ENCODE results near the gene IL4I1.
A peak's percentile ranks its signal among the peaks of the same experiment; 100 is the strongest.

The IL4I1 gene

DNA sequence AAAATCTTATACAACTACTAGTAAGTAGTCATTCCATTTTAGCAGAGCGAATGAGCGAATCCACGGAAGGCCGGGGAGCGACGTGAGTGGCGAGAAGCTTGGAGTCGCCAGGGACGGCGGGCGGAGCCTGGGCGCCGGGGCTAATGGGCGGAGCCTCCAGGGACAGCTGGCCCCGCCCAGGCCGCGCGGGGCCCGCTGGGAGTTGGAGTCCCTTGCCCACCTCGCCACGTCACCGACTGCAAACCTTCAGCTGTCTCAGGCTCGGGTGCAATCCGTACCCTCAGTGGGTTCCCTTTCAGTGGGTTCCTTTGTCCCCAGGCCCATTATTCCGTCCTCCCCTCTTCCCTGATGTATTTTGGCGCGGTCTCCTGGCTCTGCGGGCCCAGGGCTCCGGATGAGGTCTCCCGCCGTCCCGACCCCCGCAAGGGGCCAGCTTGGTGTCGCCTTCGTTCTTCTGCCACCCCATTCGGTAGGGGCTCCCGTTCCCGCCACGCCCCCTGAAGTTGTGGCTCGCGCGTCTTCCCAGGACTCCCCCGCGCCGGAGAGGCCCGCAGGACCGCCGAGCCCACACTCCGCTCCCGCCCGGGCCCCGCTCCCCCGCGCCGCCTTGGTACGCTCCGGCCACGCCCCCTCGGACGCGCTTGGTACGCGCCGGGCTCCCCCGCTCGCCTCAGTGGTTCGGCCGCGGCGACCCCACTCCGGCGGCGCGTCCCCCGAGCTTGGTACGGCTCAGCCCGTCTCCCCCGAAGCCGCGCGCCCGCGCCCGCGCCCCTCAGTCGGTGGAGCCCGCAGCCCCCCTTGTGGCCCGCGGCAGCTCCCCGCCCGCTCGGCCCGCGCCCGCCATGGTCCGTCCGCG lies 46.0 kb downstream of the IL4I1 start, which contains the start of gene PTOV1:
TSS of gene PTOV1 (plus strand) at position 673 of the 856 bp plus-strand sequence.
- Histone ChIP-seq H2AK5ac (ENCODE audit: low read length) (no peak within 1 kb of the TSS), H3K27ac (ENCODE audit: low read depth, low read length) (peak within 1 kb of the TSS; percentile 99), H4K8ac (ENCODE audit: low read depth, low read length) (peak within 1 kb of the TSS; percentile 77), H2BK120ac (ENCODE audit: low read depth, low read length) (peak within 1 kb of the TSS; percentile 90), H3K27me3 (ENCODE audit: insufficient read depth, low read length, poor library complexity) (no peaks in the 10 kb centered on the region), H3K18ac (ENCODE audit: low read length) (peak within 1 kb of the TSS; percentile 100), H3K56ac (ENCODE audit: low read length) (peak within 1 kb of the TSS; percentile 97), H3K4me2 (ENCODE audit: low read length) (peak within 1 kb of the TSS; percentile 91), H4K5ac (ENCODE audit: low read length) (no peak within 1 kb of the TSS), H3K36me3 (ENCODE audit: control insufficient read depth, insufficient read depth, low read length) (peaks cover 5% of the 10 kb centered on the region), H3K79me1 (ENCODE audit: low read length) (peaks cover 27% of the 10 kb centered on the region), H3K9ac (ENCODE audit: low read length) (peak within 1 kb of the TSS; percentile 94), H2BK15ac (replicated peaks; ENCODE audit: low read depth) (no peak within 1 kb of the TSS), H3K23ac (ENCODE audit: low read length) (peak within 1 kb of the TSS; percentile 98), H3K4me1 (ENCODE audit: control insufficient read depth, low read depth, low read length) (peaks cover 8% of the 10 kb centered on the region), H2BK5ac (ENCODE audit: low read length) (peak within 1 kb of the TSS; percentile 78), H3K4ac (ENCODE audit: low read depth, low read length) (peak within 1 kb of the TSS; percentile 99), H3K79me2 (ENCODE audit: control insufficient read depth, insufficient read depth, low read length) (peaks cover 23% of the 10 kb centered on the region), H3K4me3 (ENCODE audit: low read length) (peak within 1 kb of the TSS; percentile 90)
- peak; percentile 96 for DNase-seq
- WGBS (ENCODE audit: extremely low coverage, insufficient coverage, low lambda C conversion rate): no CpG with 5 or more reads among the region's 98 CpGs

DNA sequence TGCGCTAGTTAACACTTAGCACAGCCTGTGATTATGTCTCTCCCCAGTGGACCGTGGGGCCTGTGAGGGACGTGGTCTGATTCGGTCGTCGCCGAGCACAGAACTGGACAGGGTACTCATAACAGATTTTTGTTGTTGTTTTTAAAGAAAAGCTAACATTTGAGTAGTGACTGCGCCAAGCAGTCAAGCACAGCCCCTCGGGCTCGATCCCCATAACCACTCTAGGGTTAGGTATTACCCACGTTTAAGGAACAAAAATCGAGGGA lies 46.5 kb downstream of the IL4I1 start:
- peak overlapping the region; percentile 81 for H3K4me2 ChIP-seq (ENCODE audit: low read length)
- peaks cover 23% of the 10 kb centered on the region for H3K79me2 ChIP-seq (ENCODE audit: control insufficient read depth, insufficient read depth, low read length)
- peaks cover 5% of the 10 kb centered on the region for H3K36me3 ChIP-seq (ENCODE audit: control insufficient read depth, insufficient read depth, low read length)
- peak overlapping the region; percentile 61 for H3K4me3 ChIP-seq (ENCODE audit: low read length)
- peaks cover 8% of the 10 kb centered on the region for H3K4me1 ChIP-seq (ENCODE audit: control insufficient read depth, low read depth, low read length)
- no peak overlapping the region for H3K18ac ChIP-seq (ENCODE audit: low read length)
- H3K27ac ChIP-seq (ENCODE audit: low read depth, low read length): no peak overlapping the region
- no peak overlapping the region for H4K5ac ChIP-seq (ENCODE audit: low read length)
- no peak for DNase-seq
- peak overlapping the region; percentile 78 for H3K9ac ChIP-seq (ENCODE audit: low read length)
- WGBS (ENCODE audit: extremely low coverage, insufficient coverage, low lambda C conversion rate): no CpG with 5 or more reads among the region's 12 CpGs
- no peaks in the 10 kb centered on the region for H3K27me3 ChIP-seq (ENCODE audit: insufficient read depth, low read length, poor library complexity)
- peak overlapping the region; percentile 88 for H3K56ac ChIP-seq (ENCODE audit: low read length)
- H2AK5ac ChIP-seq (ENCODE audit: low read length): no peak overlapping the region
- no peak overlapping the region for H3K4ac ChIP-seq (ENCODE audit: low read depth, low read length)
- H3K79me1 ChIP-seq (ENCODE audit: low read length): peaks cover 24% of the 10 kb centered on the region
- no peak overlapping the region for H4K8ac ChIP-seq (ENCODE audit: low read depth, low read length)
- no peak overlapping the region for H2BK120ac ChIP-seq (ENCODE audit: low read depth, low read length)
- no peak overlapping the region for H2BK15ac ChIP-seq (replicated peaks; ENCODE audit: low read depth)
- no peak overlapping the region for H2BK5ac ChIP-seq (ENCODE audit: low read length)
- no peak overlapping the region for H3K23ac ChIP-seq (ENCODE audit: low read length)

DNA sequence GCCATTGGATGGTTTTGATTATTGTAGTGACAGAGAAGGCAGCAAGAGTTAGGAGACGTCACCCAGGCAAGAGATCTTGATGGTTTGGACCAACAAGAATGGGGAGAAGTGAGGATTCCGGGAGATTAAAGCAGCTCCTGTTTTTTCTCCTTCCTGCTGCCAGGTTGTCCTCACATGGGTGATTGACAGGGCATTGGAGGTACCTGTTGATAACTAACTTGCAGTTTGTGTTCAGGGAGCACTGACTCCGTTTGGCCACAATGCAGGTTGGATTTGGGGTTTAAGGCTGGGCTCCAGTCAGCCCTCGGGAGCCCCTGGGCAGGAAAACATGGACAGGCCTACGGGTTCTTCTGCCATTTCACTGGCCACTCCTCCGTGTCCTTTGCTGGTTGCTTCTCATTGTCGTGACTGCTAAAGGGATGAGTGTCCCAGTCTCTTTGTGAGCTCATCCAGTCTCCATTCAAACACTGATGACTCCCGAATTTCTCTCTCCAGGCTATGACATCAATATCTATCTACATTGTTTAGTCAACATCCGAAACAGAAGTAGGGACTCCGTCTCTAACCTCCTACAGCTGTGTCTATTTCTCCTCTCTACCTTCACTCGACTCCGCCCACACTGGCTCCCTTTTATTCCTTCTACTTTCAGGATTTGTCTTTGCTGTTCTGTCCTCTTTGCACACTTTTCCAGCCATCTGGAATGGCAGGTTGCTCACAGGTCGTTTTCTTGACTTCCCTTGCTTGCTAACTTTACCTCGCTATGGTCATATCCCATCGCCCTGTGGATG lies 47.1 kb downstream of the IL4I1 start:
- Histone ChIP-seq H3K4me3 (ENCODE audit: low read length) (peak overlapping the region; percentile 61), H3K9ac (ENCODE audit: low read length) (peak overlapping the region; percentile 78), H3K36me3 (ENCODE audit: control insufficient read depth, insufficient read depth, low read length) (peaks cover 5% of the 10 kb centered on the region), H2BK120ac (ENCODE audit: low read depth, low read length) (no peak overlapping the region), H4K8ac (ENCODE audit: low read depth, low read length) (no peak overlapping the region), H2AK5ac (ENCODE audit: low read length) (no peak overlapping the region), H3K27ac (ENCODE audit: low read depth, low read length) (no peak overlapping the region), H3K79me2 (ENCODE audit: control insufficient read depth, insufficient read depth, low read length) (peaks cover 23% of the 10 kb centered on the region), H4K5ac (ENCODE audit: low read length) (no peak overlapping the region), H3K27me3 (ENCODE audit: insufficient read depth, low read length, poor library complexity) (no peaks in the 10 kb centered on the region), H2BK5ac (ENCODE audit: low read length) (no peak overlapping the region), H3K18ac (ENCODE audit: low read length) (no peak overlapping the region), H3K56ac (ENCODE audit: low read length) (peak overlapping the region; percentile 88), H3K4me1 (ENCODE audit: control insufficient read depth, low read depth, low read length) (peaks cover 8% of the 10 kb centered on the region), H2BK15ac (replicated peaks; ENCODE audit: low read depth) (no peak overlapping the region), H3K4ac (ENCODE audit: low read depth, low read length) (no peak overlapping the region), H3K79me1 (ENCODE audit: low read length) (peaks cover 23% of the 10 kb centered on the region), H3K23ac (ENCODE audit: low read length) (no peak overlapping the region), H3K4me2 (ENCODE audit: low read length) (peak overlapping the region; percentile 81)
- DNase-seq: no peak
- no CpG with 5 or more reads among the region's 15 CpGs for WGBS (ENCODE audit: extremely low coverage, insufficient coverage, low lambda C conversion rate)

DNA sequence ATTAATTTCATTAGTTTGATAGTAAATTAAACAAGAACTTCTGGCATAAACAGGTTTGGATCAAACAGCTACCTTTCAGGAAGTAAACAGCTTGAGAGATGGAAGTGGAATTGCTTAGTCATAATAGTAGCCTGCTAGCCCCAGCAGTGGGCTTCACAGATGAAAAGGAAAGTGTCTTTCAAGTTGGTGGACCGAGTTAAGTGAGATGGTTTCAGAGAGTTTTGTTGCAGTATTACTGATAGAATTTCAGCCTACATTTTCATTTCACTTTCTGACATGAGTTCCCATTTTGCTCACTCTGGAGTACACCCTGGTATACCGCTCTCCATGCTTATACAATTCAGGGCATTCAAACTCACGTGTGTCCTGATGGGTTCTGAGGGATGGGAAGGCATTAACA lies 47.7 kb downstream of the IL4I1 start:
- Histone ChIP-seq H3K56ac (ENCODE audit: low read length) (no peak overlapping the region), H3K9ac (ENCODE audit: low read length) (no peak overlapping the region), H3K18ac (ENCODE audit: low read length) (no peak overlapping the region), H4K8ac (ENCODE audit: low read depth, low read length) (no peak overlapping the region), H3K27me3 (ENCODE audit: insufficient read depth, low read length, poor library complexity) (no peaks in the 10 kb centered on the region), H2BK15ac (replicated peaks; ENCODE audit: low read depth) (no peak overlapping the region), H3K27ac (ENCODE audit: low read depth, low read length) (no peak overlapping the region), H3K79me2 (ENCODE audit: control insufficient read depth, insufficient read depth, low read length) (peaks cover 21% of the 10 kb centered on the region), H3K4me3 (ENCODE audit: low read length) (no peak overlapping the region), H4K5ac (ENCODE audit: low read length) (no peak overlapping the region), H3K4ac (ENCODE audit: low read depth, low read length) (no peak overlapping the region), H3K4me2 (ENCODE audit: low read length) (no peak overlapping the region), H3K23ac (ENCODE audit: low read length) (no peak overlapping the region), H3K79me1 (ENCODE audit: low read length) (peaks cover 22% of the 10 kb centered on the region), H3K36me3 (ENCODE audit: control insufficient read depth, insufficient read depth, low read length) (peaks cover 5% of the 10 kb centered on the region), H2BK120ac (ENCODE audit: low read depth, low read length) (no peak overlapping the region), H3K4me1 (ENCODE audit: control insufficient read depth, low read depth, low read length) (peaks cover 8% of the 10 kb centered on the region), H2AK5ac (ENCODE audit: low read length) (no peak overlapping the region), H2BK5ac (ENCODE audit: low read length) (no peak overlapping the region)
- DNase-seq: no peak
- WGBS (ENCODE audit: extremely low coverage, insufficient coverage, low lambda C conversion rate): no CpG with 5 or more reads among the region's 3 CpGs

DNA sequence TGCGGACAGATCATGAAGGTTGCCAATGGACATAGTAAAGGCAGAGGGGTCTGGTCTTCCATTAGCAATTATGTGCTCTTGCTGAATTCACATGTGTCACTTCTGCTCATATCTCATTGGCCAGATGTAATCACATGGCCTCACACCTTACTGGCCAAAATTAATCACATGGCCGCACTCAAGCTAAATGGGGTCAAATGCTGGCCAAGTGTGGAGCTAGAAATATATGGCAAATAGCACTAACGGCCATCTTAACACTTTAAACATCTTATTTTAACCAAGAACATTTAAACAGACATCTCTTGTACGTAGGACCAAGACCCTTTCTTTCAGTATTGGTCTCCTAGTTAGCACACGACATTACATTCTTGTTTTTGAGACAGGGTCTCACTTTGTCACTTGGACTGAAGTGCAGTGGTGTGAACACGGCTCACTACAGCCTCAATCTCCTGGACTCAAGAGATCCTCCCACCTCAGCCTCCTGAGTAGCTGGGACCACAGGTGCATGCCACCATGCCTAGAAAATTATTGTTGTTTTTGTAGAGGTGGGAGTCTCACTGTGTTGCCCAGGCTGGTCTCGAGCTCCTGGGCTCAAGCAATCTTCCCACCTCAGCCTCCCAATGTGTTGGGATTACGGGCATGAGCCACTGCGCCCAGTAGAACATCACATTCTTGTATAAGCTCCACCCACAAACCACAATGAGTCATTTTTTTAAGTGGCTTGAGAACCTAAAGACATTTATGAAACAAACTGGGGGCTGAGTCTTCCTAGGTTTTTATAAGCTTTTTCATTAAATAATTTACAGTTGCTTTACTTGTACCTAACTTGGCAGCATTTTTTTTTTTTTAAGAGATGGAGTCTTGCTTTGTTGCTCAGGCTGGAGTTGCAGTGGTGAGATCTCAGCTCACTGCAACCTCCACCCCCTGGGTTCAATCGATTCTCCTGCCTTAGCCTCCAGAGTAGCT lies 48.7 kb downstream of the IL4I1 start:
- Histone ChIP-seq H3K27ac (ENCODE audit: low read depth, low read length) (no peak overlapping the region), H4K5ac (ENCODE audit: low read length) (no peak overlapping the region), H2AK5ac (ENCODE audit: low read length) (no peak overlapping the region), H4K8ac (ENCODE audit: low read depth, low read length) (no peak overlapping the region), H3K4me2 (ENCODE audit: low read length) (no peak overlapping the region), H3K4ac (ENCODE audit: low read depth, low read length) (no peak overlapping the region), H3K56ac (ENCODE audit: low read length) (no peak overlapping the region), H3K4me1 (ENCODE audit: control insufficient read depth, low read depth, low read length) (peaks cover 8% of the 10 kb centered on the region), H2BK15ac (replicated peaks; ENCODE audit: low read depth) (no peak overlapping the region), H3K79me2 (ENCODE audit: control insufficient read depth, insufficient read depth, low read length) (peaks cover 13% of the 10 kb centered on the region), H3K9ac (ENCODE audit: low read length) (no peak overlapping the region), H3K18ac (ENCODE audit: low read length) (no peak overlapping the region), H3K79me1 (ENCODE audit: low read length) (peaks cover 17% of the 10 kb centered on the region), H3K27me3 (ENCODE audit: insufficient read depth, low read length, poor library complexity) (no peaks in the 10 kb centered on the region), H3K23ac (ENCODE audit: low read length) (no peak overlapping the region), H2BK5ac (ENCODE audit: low read length) (no peak overlapping the region), H2BK120ac (ENCODE audit: low read depth, low read length) (no peak overlapping the region), H3K4me3 (ENCODE audit: low read length) (no peak overlapping the region), H3K36me3 (ENCODE audit: control insufficient read depth, insufficient read depth, low read length) (peaks cover 5% of the 10 kb centered on the region)
- DNase-seq: no peak
- WGBS (ENCODE audit: extremely low coverage, insufficient coverage, low lambda C conversion rate): no CpG with 5 or more reads among the region's 10 CpGs

Measured in mesendoderm (in vitro differentiated cells).